Measurements from ENCODE around the gene MMP15.

Gene MMP15

GRCh38 chr16:58019866-58020538 lies 5.6 kb upstream of the MMP15 start:
- DNase-seq: no peak

GRCh38 chr16:58020628-58021521 lies 4.7 kb upstream of the MMP15 start:
- DNase-seq: peak in 1 of 2 experiments; percentile 10

GRCh38 chr16:58021661-58022551 lies 3.6 kb upstream of the MMP15 start:
- DNase-seq: no peak

- DNase-seq: no peak
Observed at GRCh38 chr16:58022601-58023371, 2.8 kb upstream of the MMP15 start.

GRCh38 chr16:58024486-58025350 lies 836 bp upstream of the MMP15 start:
- DNase-seq: peak; percentile 9 to 25

GRCh38 chr16:58026139-58026704 lies 668 bp downstream of the MMP15 start:
- peak in 1 of 2 experiments; percentile 15 for DNase-seq

GRCh38 chr16:58026705-58027160 lies 1.2 kb downstream of the MMP15 start:
- DNase-seq: no peak

- DNase-seq: no peak
Observed at GRCh38 chr16:58027161-58027915, 1.8 kb downstream of the MMP15 start.

- no peak for DNase-seq
Observed at GRCh38 chr16:58027916-58028455, 2.4 kb downstream of the MMP15 start.

- no peak for DNase-seq
Observed at GRCh38 chr16:58028541-58029070, 3.1 kb downstream of the MMP15 start.

GRCh38 chr16:58029410-58029809 lies 3.9 kb downstream of the MMP15 start:
- DNase-seq: no peak

- no peak for DNase-seq
Observed at GRCh38 chr16:58030136-58030840, 4.7 kb downstream of the MMP15 start.

- DNase-seq: no peak
Observed at GRCh38 chr16:58031016-58031800, 5.7 kb downstream of the MMP15 start.

GRCh38 chr16:58032710-58033293 lies 7.2 kb downstream of the MMP15 start:
- no peak for DNase-seq

GRCh38 chr16:58034128-58034685 lies 8.7 kb downstream of the MMP15 start:
- no peak for DNase-seq

GRCh38 chr16:58034774-58035173 lies 9.2 kb downstream of the MMP15 start:
- no peak for DNase-seq
